OCI-LY1 (cell line): ENCODE data around the gene MOSMO.

Source experiments
- EZH2 ChIP-seq: fragments of 200-600 bp; sonication (generic), shearing (Covaris generic); IDR thresholded peaks from 2 replicates; pipeline ENCODE4 v1.8.0; 2017; ENCODE audit warnings: borderline replicate concordance, mixed run types, mild to moderate bottlenecking, antibody characterized with exemption, low read length, moderate library complexity, mixed read lengths
- TF ChIP-seq, protein P1 (sequence below): fragments of 200-600 bp; sonication (generic), shearing (Covaris generic); IDR thresholded peaks from 2 replicates; pipeline ENCODE4 v1.5.1; 2017; ENCODE audit warnings: mild to moderate bottlenecking, antibody characterized with exemption, low read length, moderate library complexity, mixed read lengths

DNA sequence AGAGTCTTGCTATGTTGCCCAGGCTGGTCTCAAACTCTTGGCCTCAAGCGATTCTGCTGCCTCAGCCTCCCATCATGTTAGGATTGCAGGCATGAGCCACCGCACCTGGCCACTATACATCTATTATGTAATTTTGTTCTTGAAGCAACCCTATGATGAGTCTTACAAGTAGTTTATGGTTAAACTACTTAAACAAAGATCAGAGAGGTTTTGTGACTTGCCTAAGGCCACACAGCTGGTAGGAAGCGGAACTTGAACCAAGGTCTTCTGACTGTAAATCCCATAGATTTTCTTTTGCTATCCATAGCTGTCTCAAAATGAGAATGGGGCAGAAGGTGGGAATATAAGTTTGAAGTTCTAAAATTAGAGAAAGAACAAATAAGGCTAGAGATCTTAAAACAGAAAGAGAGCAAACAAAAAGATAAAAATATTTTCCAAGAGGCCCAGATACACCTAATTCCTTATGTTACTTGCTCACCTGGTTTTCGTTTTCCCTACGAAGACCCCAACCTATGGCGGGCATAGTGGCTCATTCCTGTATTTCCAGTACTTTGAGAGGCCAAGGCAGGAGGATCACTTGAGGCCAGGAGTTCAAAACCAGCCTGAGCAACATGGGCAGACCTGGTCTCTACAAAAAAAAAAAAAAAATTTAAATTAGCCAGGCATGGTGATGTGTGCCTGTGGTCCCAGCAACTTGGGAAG, 116.8 kb downstream of the MOSMO start:
- TF ChIP-seq, protein P1, sequence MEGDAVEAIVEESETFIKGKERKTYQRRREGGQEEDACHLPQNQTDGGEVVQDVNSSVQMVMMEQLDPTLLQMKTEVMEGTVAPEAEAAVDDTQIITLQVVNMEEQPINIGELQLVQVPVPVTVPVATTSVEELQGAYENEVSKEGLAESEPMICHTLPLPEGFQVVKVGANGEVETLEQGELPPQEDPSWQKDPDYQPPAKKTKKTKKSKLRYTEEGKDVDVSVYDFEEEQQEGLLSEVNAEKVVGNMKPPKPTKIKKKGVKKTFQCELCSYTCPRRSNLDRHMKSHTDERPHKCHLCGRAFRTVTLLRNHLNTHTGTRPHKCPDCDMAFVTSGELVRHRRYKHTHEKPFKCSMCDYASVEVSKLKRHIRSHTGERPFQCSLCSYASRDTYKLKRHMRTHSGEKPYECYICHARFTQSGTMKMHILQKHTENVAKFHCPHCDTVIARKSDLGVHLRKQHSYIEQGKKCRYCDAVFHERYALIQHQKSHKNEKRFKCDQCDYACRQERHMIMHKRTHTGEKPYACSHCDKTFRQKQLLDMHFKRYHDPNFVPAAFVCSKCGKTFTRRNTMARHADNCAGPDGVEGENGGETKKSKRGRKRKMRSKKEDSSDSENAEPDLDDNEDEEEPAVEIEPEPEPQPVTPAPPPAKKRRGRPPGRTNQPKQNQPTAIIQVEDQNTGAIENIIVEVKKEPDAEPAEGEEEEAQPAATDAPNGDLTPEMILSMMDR, result no peak
- TF ChIP-seq EZH2, result no peak
